HEK293 (cell line): Measurements from ENCODE around the gene TIMM8A.

Experiments
- ATF2 ChIP-seq: fragments of 450-650 bp; formaldehyde crosslinking; IDR thresholded peaks from 2 replicates; pipeline ENCODE4 v1.5.1; 2016; ENCODE audit warnings: missing biosample characterization, missing genetic modification characterization, low read depth
- CTCF ChIP-seq: fragments of 450-650 bp; formaldehyde crosslinking; IDR thresholded peaks from 2 replicates; pipeline ENCODE4 v1.5.1; 2016; ENCODE audit warnings: missing biosample characterization, missing genetic modification characterization
- ELK4 ChIP-seq: IDR thresholded peaks from 2 replicates; pipeline ENCODE4 v1.6.1; 2011; ENCODE audit warnings: mild to moderate bottlenecking, low read depth, low read length, borderline replicate concordance
- HOXA7 ChIP-seq: sonication (generic); formaldehyde crosslinking; IDR thresholded peaks from 2 replicates; pipeline ENCODE4 v1.8.1; 2022; ENCODE audit warnings: missing genetic modification reagents, borderline replicate concordance
- KLF8 ChIP-seq: fragments of 450-650 bp; formaldehyde crosslinking; IDR thresholded peaks from 2 replicates; pipeline ENCODE4 v1.5.1; 2016; ENCODE audit warnings: missing biosample characterization, missing genetic modification characterization
- ZNF24 ChIP-seq: fragments of 450-650 bp; formaldehyde crosslinking; IDR thresholded peaks from 2 replicates; pipeline ENCODE4 v1.5.1; 2016; ENCODE audit warnings: missing biosample characterization, missing genetic modification characterization
- ZNF280C ChIP-seq: fragments of 450-650 bp; formaldehyde crosslinking; IDR thresholded peaks from 2 replicates; pipeline ENCODE4 v1.5.1; 2016; ENCODE audit warnings: missing biosample characterization, missing genetic modification characterization
- ZNF585B ChIP-seq: fragments of 450-650 bp; formaldehyde crosslinking; IDR thresholded peaks from 2 replicates; pipeline ENCODE4 v1.5.1; 2016; ENCODE audit warnings: missing biosample characterization, missing genetic modification characterization
- ZNF629 ChIP-seq: fragments of 450-650 bp; formaldehyde crosslinking; IDR thresholded peaks from 2 replicates; pipeline ENCODE4 v1.5.1; 2017; ENCODE audit warnings: missing biosample characterization, missing genetic modification characterization
- ZNF830 ChIP-seq: fragments of 450-650 bp; IDR thresholded peaks from 2 replicates; pipeline ENCODE4 v1.5.0; 2018; ENCODE audit warnings: missing biosample characterization, missing genetic modification characterization, low read depth, mild to moderate bottlenecking, moderate library complexity
- ZSCAN18 ChIP-seq: fragments of 450-650 bp; formaldehyde crosslinking; IDR thresholded peaks from 2 replicates; pipeline ENCODE4 v1.5.1; 2016; ENCODE audit warnings: missing biosample characterization, missing genetic modification characterization
- ZSCAN30 ChIP-seq: fragments of 450-650 bp; IDR thresholded peaks from 2 replicates; pipeline ENCODE4 v1.5.1; 2018; ENCODE audit warnings: missing biosample characterization, mild to moderate bottlenecking, missing genetic modification characterization, moderate library complexity

- TF ChIP-seq CTCF (tag by site-specific recombination): no peak
- TF ChIP-seq KLF8: no peak
- no peak for TF ChIP-seq ZNF585B (tag by site-specific recombination)
- TF ChIP-seq ZNF629 (tag by site-specific recombination): no peak
- TF ChIP-seq ELK4: no peak
- TF ChIP-seq ZNF24 (tag by site-specific recombination): no peak
- no peak for TF ChIP-seq ZNF830
- TF ChIP-seq HOXA7 (CRISPR knock-in tag): no peak
- TF ChIP-seq ATF2: no peak
- TF ChIP-seq ZSCAN18: no peak
- TF ChIP-seq ZSCAN30 (tag by site-specific recombination): no peak
- TF ChIP-seq ZNF280C (tag by site-specific recombination): no peak
Measured at GRCh38 chrX:101385795-101386541, 37.4 kb upstream of the TIMM8A start, which contains the start of gene BTK.
